Ishikawa (cell line): ENCODE data around the gene TM4SF20.

Experiments used
- CREB1 ChIP-seq: IDR thresholded peaks from 2 replicates; pipeline ENCODE4 v1.6.1; 2012; ENCODE audit warnings: low read depth
- RAD21 ChIP-seq: IDR thresholded peaks from 2 replicates; pipeline ENCODE4 v1.6.1; 2012; ENCODE audit warnings: low read depth
- YY1 ChIP-seq: IDR thresholded peaks from 2 replicates; pipeline ENCODE4 v1.6.1; 2012; ENCODE audit warnings: low read depth
- TF ChIP-seq, protein P1 (sequence below): IDR thresholded peaks from 2 replicates; pipeline ENCODE4 v1.6.1; 2012; ENCODE audit warnings: low read depth, mild to moderate bottlenecking

DNA sequence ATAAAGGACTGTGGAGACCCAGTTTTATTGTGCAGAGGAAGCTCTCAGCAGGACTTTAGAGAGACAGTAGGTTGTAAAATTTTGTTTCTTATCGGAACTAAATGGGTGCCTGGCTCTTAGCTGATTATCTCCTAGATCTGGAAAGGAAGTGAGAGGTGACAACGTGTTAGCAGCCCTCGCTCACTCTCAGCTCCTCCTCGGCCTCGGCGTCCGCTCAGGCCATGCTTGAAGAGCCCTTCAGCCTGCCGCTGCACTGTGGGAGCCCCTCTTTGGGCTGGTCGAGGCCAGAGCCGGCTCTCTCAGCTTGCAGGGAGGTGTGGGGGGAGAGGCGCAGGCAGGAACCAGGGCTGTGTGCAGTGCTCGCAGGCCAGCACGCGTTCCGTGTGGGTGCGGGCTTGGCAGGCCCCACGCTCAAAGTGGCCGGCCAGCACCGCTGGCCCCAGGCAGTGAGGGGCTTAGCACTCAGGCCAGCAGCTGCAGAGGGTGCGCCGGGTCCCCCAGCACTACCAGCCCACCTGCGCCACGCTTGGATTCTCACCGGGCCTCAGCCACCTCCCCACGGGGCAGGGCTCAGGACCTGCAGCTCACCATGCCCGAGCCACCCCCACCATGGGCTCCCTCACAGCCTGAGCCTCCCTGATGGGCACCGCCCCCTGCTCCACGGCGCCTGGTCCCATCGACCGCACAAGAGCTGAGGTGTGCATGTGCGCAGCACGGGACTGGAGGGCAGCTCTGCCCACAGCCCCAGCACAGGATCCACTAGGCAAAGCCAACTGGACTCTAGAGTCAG, 58.6 kb downstream of the TM4SF20 start:
- TF ChIP-seq, protein P1, sequence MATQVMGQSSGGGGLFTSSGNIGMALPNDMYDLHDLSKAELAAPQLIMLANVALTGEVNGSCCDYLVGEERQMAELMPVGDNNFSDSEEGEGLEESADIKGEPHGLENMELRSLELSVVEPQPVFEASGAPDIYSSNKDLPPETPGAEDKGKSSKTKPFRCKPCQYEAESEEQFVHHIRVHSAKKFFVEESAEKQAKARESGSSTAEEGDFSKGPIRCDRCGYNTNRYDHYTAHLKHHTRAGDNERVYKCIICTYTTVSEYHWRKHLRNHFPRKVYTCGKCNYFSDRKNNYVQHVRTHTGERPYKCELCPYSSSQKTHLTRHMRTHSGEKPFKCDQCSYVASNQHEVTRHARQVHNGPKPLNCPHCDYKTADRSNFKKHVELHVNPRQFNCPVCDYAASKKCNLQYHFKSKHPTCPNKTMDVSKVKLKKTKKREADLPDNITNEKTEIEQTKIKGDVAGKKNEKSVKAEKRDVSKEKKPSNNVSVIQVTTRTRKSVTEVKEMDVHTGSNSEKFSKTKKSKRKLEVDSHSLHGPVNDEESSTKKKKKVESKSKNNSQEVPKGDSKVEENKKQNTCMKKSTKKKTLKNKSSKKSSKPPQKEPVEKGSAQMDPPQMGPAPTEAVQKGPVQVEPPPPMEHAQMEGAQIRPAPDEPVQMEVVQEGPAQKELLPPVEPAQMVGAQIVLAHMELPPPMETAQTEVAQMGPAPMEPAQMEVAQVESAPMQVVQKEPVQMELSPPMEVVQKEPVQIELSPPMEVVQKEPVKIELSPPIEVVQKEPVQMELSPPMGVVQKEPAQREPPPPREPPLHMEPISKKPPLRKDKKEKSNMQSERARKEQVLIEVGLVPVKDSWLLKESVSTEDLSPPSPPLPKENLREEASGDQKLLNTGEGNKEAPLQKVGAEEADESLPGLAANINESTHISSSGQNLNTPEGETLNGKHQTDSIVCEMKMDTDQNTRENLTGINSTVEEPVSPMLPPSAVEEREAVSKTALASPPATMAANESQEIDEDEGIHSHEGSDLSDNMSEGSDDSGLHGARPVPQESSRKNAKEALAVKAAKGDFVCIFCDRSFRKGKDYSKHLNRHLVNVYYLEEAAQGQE = no peak
- TF ChIP-seq RAD21 (no peak), CREB1 (no peak), YY1 (no peak)
